OCI-LY1 (cell line): Measurements from ENCODE around the gene LTF.

Experiments
- H2AFZ ChIP-seq: fragments of 200-600 bp; sonication (generic), shearing (Covaris generic); 2 replicates; pipeline ENCODE4 v1.6.0; 2014; ENCODE audit warnings: antibody characterized with exemption, mild to moderate bottlenecking, low read length
- H3F3A ChIP-seq: fragments of 200-600 bp; sonication (generic), shearing (Covaris generic); 2 replicates; pipeline ENCODE4 v1.6.0; 2014; ENCODE audit warnings: mild to moderate bottlenecking, antibody characterized with exemption, low read length, moderate library complexity; ENCODE audit not compliant: insufficient read depth
- H3K27ac ChIP-seq: fragments of 200-600 bp; sonication (generic); 2 replicates; pipeline ENCODE4 v1.5.1; 2014; ENCODE audit warnings: low read length, mixed run types, mild to moderate bottlenecking, low read depth; ENCODE audit not compliant: poor library complexity, severe bottlenecking
- H3K27me3 ChIP-seq: fragments of 200-600 bp; sonication (generic); 2 replicates; pipeline ENCODE4 v1.6.0; 2014; ENCODE audit warnings: antibody characterized with exemption, mild to moderate bottlenecking, low read length, moderate library complexity; ENCODE audit not compliant: insufficient read depth
- H3K36me3 ChIP-seq: fragments of 200-600 bp; sonication (generic); 2 replicates; pipeline ENCODE4 v1.6.1; 2014; ENCODE audit warnings: mild to moderate bottlenecking, antibody characterized with exemption, low read length, moderate library complexity, mixed read lengths; ENCODE audit not compliant: insufficient read depth
- H3K4me1 ChIP-seq: fragments of 200-600 bp; sonication (generic); 2 replicates; pipeline ENCODE4 v1.5.1; 2014; ENCODE audit warnings: mild to moderate bottlenecking, low read length, moderate library complexity; ENCODE audit not compliant: insufficient read depth, severe bottlenecking
- H3K4me2 ChIP-seq: fragments of 200-600 bp; sonication (generic), shearing (Covaris generic); 2 replicates; pipeline ENCODE4 v1.6.1; 2014; ENCODE audit warnings: low read length
- H3K4me3 ChIP-seq: fragments of 200-600 bp; sonication (generic); 2 replicates; pipeline ENCODE4 v1.5.1; 2014; ENCODE audit warnings: low read length, low read depth, mild to moderate bottlenecking, mixed read lengths; ENCODE audit not compliant: poor library complexity, severe bottlenecking
- H3K79me2 ChIP-seq: fragments of 200-600 bp; shearing (Covaris generic); 2 replicates; pipeline ENCODE4 v1.6.1; 2016; ENCODE audit warnings: mixed run types, low read length, mixed read lengths; ENCODE audit not compliant: insufficient read depth
- H3K9ac ChIP-seq: fragments of 200-600 bp; sonication (generic), shearing (Covaris generic); 2 replicates; pipeline ENCODE4 v1.6.1; 2014; ENCODE audit warnings: mild to moderate bottlenecking, low read length, mixed read lengths
- H3K9me2 ChIP-seq: fragments of 200-600 bp; sonication (generic), shearing (Covaris generic); 2 replicates; pipeline ENCODE4 v1.6.1; 2014; ENCODE audit warnings: low read depth, mild to moderate bottlenecking, low read length, mixed read lengths
- H3K9me3 ChIP-seq: fragments of 200-600 bp; shearing (Covaris generic); 2 replicates; pipeline ENCODE4 v1.6.1; 2014; ENCODE audit warnings: low read length, mixed read lengths
- H4K20me1 ChIP-seq: fragments of 200-600 bp; sonication (generic), shearing (Covaris generic); 2 replicates; pipeline ENCODE4 v1.6.0; 2016; ENCODE audit warnings: mild to moderate bottlenecking, low read length; ENCODE audit not compliant: insufficient read depth
- EZH2 ChIP-seq: fragments of 200-600 bp; sonication (generic), shearing (Covaris generic); IDR thresholded peaks from 2 replicates; pipeline ENCODE4 v1.8.0; 2017; ENCODE audit warnings: borderline replicate concordance, mixed run types, mild to moderate bottlenecking, antibody characterized with exemption, low read length, moderate library complexity, mixed read lengths
- TF ChIP-seq, protein P1 (sequence below): fragments of 200-600 bp; sonication (generic), shearing (Covaris generic); IDR thresholded peaks from 2 replicates; pipeline ENCODE4 v1.5.1; 2017; ENCODE audit warnings: mild to moderate bottlenecking, antibody characterized with exemption, low read length, moderate library complexity, mixed read lengths

The LTF gene

DNA sequence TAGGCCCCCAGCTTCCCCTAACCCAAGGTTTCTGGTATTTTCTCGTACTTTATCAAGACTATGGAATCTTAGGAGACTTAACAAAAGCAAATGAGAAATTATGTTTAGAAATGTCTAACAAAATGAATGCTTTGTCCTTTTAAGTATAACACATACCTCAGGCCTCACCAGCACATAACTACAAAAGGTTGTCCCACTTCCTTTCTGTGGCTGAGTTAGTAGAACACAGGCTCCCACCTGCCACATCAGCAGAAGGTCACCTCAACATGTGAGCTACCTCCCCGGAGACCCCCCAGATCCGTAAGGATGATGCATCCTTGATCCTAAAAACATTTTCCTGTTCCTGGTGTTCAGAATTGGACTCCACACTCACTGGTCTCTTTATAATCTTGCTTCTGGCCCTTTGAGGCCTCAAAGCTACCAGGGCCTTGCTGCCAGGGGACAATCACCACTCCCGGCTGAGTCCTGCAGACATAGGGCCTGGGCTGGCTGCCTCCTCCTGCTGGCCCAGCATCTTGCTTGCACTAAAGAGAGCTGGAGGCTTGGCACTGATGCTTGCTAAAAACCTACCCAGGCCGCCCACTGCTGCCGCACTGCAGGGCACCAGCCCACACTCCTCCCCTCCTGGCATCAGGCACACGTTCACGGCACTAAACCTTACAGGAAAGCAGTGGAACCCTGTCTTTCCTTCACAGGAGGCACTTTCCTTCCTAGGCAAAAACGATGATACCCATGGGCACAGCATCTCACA, 54.8 kb downstream of the LTF start:
- H4K20me1 ChIP-seq = no peaks in the 10 kb centered on the region
- H3K9ac ChIP-seq = no peak overlapping the region
- H3K4me1 ChIP-seq = no peaks in the 10 kb centered on the region
- TF ChIP-seq, protein P1, sequence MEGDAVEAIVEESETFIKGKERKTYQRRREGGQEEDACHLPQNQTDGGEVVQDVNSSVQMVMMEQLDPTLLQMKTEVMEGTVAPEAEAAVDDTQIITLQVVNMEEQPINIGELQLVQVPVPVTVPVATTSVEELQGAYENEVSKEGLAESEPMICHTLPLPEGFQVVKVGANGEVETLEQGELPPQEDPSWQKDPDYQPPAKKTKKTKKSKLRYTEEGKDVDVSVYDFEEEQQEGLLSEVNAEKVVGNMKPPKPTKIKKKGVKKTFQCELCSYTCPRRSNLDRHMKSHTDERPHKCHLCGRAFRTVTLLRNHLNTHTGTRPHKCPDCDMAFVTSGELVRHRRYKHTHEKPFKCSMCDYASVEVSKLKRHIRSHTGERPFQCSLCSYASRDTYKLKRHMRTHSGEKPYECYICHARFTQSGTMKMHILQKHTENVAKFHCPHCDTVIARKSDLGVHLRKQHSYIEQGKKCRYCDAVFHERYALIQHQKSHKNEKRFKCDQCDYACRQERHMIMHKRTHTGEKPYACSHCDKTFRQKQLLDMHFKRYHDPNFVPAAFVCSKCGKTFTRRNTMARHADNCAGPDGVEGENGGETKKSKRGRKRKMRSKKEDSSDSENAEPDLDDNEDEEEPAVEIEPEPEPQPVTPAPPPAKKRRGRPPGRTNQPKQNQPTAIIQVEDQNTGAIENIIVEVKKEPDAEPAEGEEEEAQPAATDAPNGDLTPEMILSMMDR = no peak
- no peak for TF ChIP-seq EZH2
- no peaks in the 10 kb centered on the region for H3F3A ChIP-seq
- H3K4me2 ChIP-seq = no peak overlapping the region
- H3K4me3 ChIP-seq = no peak overlapping the region
- H3K36me3 ChIP-seq = no peaks in the 10 kb centered on the region
- no peak overlapping the region for H2AFZ ChIP-seq
- no peaks in the 10 kb centered on the region for H3K9me3 ChIP-seq
- H3K79me2 ChIP-seq = no peaks in the 10 kb centered on the region
- no peak overlapping the region for H3K27ac ChIP-seq
- no peaks in the 10 kb centered on the region; the same call in 1 of the 2 replicates for H3K27me3 ChIP-seq
- no peaks in the 10 kb centered on the region for H3K9me2 ChIP-seq

DNA sequence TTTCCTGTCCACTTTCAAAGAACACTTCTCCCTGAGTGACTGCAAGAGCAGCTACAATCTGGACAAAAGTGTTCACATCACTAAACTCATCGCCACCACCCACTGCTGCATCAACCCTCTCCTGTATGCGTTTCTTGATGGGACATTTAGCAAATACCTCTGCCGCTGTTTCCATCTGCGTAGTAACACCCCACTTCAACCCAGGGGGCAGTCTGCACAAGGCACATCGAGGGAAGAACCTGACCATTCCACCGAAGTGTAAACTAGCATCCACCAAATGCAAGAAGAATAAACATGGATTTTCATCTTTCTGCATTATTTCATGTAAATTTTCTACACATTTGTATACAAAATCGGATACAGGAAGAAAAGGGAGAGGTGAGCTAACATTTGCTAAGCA, 55.9 kb downstream of the LTF start:
- no peaks in the 10 kb centered on the region for H3K79me2 ChIP-seq
- H3K27me3 ChIP-seq = no peaks in the 10 kb centered on the region; the same call in 1 of the 2 replicates
- H3K4me1 ChIP-seq = no peaks in the 10 kb centered on the region
- no peaks in the 10 kb centered on the region for H3K9me2 ChIP-seq
- no peak overlapping the region for H3K27ac ChIP-seq
- H4K20me1 ChIP-seq = no peaks in the 10 kb centered on the region
- H2AFZ ChIP-seq = no peak overlapping the region
- H3K9ac ChIP-seq = no peak overlapping the region
- H3K9me3 ChIP-seq = no peaks in the 10 kb centered on the region
- H3K4me3 ChIP-seq = no peak overlapping the region
- no peaks in the 10 kb centered on the region for H3F3A ChIP-seq
- no peak overlapping the region for H3K4me2 ChIP-seq
- no peak for TF ChIP-seq EZH2
- TF ChIP-seq, protein P1 = no peak
- H3K36me3 ChIP-seq = no peaks in the 10 kb centered on the region

DNA sequence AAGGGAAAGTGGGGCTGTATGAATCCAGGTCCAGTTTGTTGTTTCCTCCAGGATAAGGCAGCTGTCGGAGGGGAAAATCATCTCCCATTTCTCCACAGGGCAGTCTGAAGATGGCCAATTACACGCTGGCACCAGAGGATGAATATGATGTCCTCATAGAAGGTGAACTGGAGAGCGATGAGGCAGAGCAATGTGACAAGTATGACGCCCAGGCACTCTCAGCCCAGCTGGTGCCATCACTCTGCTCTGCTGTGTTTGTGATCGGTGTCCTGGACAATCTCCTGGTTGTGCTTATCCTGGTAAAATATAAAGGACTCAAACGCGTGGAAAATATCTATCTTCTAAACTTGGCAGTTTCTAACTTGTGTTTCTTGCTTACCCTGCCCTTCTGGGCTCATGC, 56.7 kb downstream of the LTF start:
- no peaks in the 10 kb centered on the region; the same call in 1 of the 2 replicates for H3K27me3 ChIP-seq
- no peaks in the 10 kb centered on the region for H3F3A ChIP-seq
- no peaks in the 10 kb centered on the region for H3K9me3 ChIP-seq
- H3K4me3 ChIP-seq = no peak overlapping the region
- H3K9ac ChIP-seq = no peak overlapping the region
- TF ChIP-seq EZH2 = no peak
- TF ChIP-seq, protein P1 = no peak
- H3K9me2 ChIP-seq = no peaks in the 10 kb centered on the region
- H4K20me1 ChIP-seq = no peaks in the 10 kb centered on the region
- H3K4me2 ChIP-seq = no peak overlapping the region
- no peak overlapping the region for H3K27ac ChIP-seq
- H3K36me3 ChIP-seq = no peaks in the 10 kb centered on the region
- H3K79me2 ChIP-seq = no peaks in the 10 kb centered on the region
- no peak overlapping the region for H2AFZ ChIP-seq
- no peaks in the 10 kb centered on the region for H3K4me1 ChIP-seq
